ENCODE results near the gene C1orf198. TPM values are rescaled to one million over a fixed set of nuclear protein-coding genes. Genes with fewer than 3 reads are reported as not detected.

The C1orf198 gene
- total and polyA plus RNA-seq, 4 donors, result 3.9 to 11.1 (median 10.4) TPM

DNA sequence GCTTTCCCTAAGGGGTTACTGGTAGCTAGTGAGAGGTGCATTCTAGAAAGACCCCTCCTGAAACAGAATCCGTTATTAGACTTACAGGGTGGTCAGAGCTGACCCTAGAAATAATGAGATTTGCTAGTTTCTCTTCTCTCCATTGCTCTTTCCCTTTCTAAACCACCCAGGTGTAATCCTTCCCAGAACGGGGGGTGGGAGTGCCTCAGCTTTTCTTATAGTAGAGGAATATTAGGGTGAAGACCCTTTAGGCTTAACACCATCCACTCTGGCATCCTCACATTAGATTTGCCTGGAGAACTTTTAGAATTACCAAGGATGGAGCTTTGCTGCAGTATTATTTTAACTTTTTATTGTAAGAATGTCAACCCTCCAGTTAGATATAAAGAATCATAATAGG, 71.7 kb downstream of the C1orf198 start:
- TF ChIP-seq JUND (IDR thresholded peaks at IDR 0.05) (no peak), GABPA (IDR thresholded peaks at IDR 0.05 in 1 of 2, conservative IDR thresholded peaks at IDR 0.05 in 1 of 2) (no peak), SP1 (IDR thresholded peaks at IDR 0.05) (no peak), TAF1 (conservative IDR thresholded peaks at IDR 0.05) (no peak), HNF4G (IDR thresholded peaks at IDR 0.05) (no peak), YY1 (IDR thresholded peaks at IDR 0.05) (no peak), FOXA1 (IDR thresholded peaks at IDR 0.05) (no peak), FOXA2 (IDR thresholded peaks at IDR 0.05) (no peak), HNF4A (conservative IDR thresholded peaks at IDR 0.05) (no peak), RAD21 (IDR thresholded peaks at IDR 0.05) (no peak), RXRA (IDR thresholded peaks at IDR 0.05) (no peak)
- TF ChIP-seq, protein P1, sequence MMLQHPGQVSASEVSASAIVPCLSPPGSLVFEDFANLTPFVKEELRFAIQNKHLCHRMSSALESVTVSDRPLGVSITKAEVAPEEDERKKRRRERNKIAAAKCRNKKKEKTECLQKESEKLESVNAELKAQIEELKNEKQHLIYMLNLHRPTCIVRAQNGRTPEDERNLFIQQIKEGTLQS (IDR thresholded peaks at IDR 0.05), result no peak
- TF ChIP-seq, protein P2, sequence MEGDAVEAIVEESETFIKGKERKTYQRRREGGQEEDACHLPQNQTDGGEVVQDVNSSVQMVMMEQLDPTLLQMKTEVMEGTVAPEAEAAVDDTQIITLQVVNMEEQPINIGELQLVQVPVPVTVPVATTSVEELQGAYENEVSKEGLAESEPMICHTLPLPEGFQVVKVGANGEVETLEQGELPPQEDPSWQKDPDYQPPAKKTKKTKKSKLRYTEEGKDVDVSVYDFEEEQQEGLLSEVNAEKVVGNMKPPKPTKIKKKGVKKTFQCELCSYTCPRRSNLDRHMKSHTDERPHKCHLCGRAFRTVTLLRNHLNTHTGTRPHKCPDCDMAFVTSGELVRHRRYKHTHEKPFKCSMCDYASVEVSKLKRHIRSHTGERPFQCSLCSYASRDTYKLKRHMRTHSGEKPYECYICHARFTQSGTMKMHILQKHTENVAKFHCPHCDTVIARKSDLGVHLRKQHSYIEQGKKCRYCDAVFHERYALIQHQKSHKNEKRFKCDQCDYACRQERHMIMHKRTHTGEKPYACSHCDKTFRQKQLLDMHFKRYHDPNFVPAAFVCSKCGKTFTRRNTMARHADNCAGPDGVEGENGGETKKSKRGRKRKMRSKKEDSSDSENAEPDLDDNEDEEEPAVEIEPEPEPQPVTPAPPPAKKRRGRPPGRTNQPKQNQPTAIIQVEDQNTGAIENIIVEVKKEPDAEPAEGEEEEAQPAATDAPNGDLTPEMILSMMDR (IDR thresholded peaks at IDR 0.05; ENCODE audit: low read depth, low read length, missing input control), result no peak
- TF ChIP-seq, protein P3, sequence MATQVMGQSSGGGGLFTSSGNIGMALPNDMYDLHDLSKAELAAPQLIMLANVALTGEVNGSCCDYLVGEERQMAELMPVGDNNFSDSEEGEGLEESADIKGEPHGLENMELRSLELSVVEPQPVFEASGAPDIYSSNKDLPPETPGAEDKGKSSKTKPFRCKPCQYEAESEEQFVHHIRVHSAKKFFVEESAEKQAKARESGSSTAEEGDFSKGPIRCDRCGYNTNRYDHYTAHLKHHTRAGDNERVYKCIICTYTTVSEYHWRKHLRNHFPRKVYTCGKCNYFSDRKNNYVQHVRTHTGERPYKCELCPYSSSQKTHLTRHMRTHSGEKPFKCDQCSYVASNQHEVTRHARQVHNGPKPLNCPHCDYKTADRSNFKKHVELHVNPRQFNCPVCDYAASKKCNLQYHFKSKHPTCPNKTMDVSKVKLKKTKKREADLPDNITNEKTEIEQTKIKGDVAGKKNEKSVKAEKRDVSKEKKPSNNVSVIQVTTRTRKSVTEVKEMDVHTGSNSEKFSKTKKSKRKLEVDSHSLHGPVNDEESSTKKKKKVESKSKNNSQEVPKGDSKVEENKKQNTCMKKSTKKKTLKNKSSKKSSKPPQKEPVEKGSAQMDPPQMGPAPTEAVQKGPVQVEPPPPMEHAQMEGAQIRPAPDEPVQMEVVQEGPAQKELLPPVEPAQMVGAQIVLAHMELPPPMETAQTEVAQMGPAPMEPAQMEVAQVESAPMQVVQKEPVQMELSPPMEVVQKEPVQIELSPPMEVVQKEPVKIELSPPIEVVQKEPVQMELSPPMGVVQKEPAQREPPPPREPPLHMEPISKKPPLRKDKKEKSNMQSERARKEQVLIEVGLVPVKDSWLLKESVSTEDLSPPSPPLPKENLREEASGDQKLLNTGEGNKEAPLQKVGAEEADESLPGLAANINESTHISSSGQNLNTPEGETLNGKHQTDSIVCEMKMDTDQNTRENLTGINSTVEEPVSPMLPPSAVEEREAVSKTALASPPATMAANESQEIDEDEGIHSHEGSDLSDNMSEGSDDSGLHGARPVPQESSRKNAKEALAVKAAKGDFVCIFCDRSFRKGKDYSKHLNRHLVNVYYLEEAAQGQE (IDR thresholded peaks at IDR 0.05), result no peak
- no peaks in the 10 kb centered on the region for H3K4me1 ChIP-seq (ENCODE audit: control insufficient read depth in 4 of 4, insufficient read depth in 4 of 4, low read length in 3 of 4)
- no peaks in the 10 kb centered on the region for H3K9me3 ChIP-seq (ENCODE audit: control insufficient read depth in 4 of 4, low read length in 3 of 4)
- H3K4me3 ChIP-seq (ENCODE audit: low read depth in 1 of 3, low read length in 3 of 3), result no peak overlapping the region
- no peak for DNase-seq (ENCODE audit: low spot score)
- no peak overlapping the region for H3K27ac ChIP-seq (ENCODE audit: low read depth in 1 of 2, low read length in 2 of 2)
- no peaks in the 10 kb centered on the region for H3K36me3 ChIP-seq (ENCODE audit: control insufficient read depth in 4 of 4, insufficient read depth in 3 of 4, low read depth in 1 of 4, low read length in 3 of 4)
- 65% methylated on average over 2 of the region's 2 CpGs for WGBS
- no peak overlapping the region for H3K9ac ChIP-seq (ENCODE audit: low read depth in 1 of 2, low read length in 2 of 2)
- no peaks in the 10 kb centered on the region for H3K27me3 ChIP-seq (ENCODE audit: control insufficient read depth in 4 of 4, insufficient read depth in 4 of 4, low read length in 3 of 4)

DNA sequence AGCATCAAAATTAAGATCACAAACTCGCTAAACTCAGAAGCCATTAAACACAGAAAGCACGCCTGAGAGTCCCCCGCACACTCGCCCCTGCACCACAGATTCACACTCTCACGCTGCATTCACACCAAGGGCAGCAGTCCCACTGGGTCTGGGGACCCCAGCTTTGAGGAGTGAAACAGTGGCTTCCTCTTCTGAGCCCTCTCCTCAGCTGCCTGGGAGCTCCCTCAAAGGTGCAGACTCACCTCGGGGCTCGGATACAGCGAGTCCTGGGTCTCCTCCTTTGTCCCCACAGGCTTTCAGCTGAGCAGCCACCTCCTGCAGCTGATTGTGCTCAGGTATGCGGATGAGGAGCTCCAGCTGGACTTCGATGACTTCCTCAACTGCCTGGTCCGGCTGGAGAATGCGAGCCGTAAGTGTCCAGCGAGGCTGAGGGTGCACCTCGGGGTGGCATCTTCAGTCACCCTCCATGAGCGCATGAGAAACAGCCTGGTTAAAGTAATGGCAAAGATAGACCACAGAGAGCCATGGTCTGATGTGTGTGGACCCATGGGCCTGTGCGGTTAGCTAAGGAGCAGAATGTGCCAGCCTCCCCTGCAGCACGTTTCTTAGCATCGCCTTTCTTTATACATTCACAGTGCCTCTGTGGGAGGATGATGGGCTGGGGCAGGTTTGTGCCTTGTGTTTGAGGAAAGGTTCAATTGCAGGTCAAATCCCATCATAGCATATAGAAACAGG, 73.3 kb downstream of the C1orf198 start:
- Histone ChIP-seq H3K27ac (ENCODE audit: low read depth in 1 of 2, low read length in 2 of 2) (no peak overlapping the region), H3K4me1 (ENCODE audit: control insufficient read depth in 4 of 4, insufficient read depth in 4 of 4, low read length in 3 of 4) (no peaks in the 10 kb centered on the region), H3K9me3 (ENCODE audit: control insufficient read depth in 4 of 4, low read length in 3 of 4) (no peaks in the 10 kb centered on the region), H3K36me3 (ENCODE audit: control insufficient read depth in 4 of 4, insufficient read depth in 3 of 4, low read depth in 1 of 4, low read length in 3 of 4) (no peaks in the 10 kb centered on the region), H3K9ac (ENCODE audit: low read depth in 1 of 2, low read length in 2 of 2) (no peak overlapping the region), H3K27me3 (ENCODE audit: control insufficient read depth in 4 of 4, insufficient read depth in 4 of 4, low read length in 3 of 4) (no peaks in the 10 kb centered on the region), H3K4me3 (ENCODE audit: low read depth in 1 of 3, low read length in 3 of 3) (no peak overlapping the region)
- peak; percentile 28 for DNase-seq (ENCODE audit: low spot score)
- no peak for TF ChIP-seq GABPA (IDR thresholded peaks at IDR 0.05 in 1 of 2, conservative IDR thresholded peaks at IDR 0.05 in 1 of 2)
- TF ChIP-seq RAD21 (IDR thresholded peaks at IDR 0.05), result no peak
- TF ChIP-seq, protein P4, sequence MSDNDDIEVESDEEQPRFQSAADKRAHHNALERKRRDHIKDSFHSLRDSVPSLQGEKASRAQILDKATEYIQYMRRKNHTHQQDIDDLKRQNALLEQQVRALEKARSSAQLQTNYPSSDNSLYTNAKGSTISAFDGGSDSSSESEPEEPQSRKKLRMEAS (IDR thresholded peaks at IDR 0.05), result no peak
- TF ChIP-seq TAF1 (conservative IDR thresholded peaks at IDR 0.05), result no peak
- no peak for TF ChIP-seq FOXA2 (IDR thresholded peaks at IDR 0.05)
- no peak for TF ChIP-seq YY1 (IDR thresholded peaks at IDR 0.05)
- no peak for TF ChIP-seq HNF4A (conservative IDR thresholded peaks at IDR 0.05)
- WGBS, result 91% methylated on average over 19 of the region's 19 CpGs
